Measurements from ENCODE around the gene MYG1. TPM values are rescaled to one million over a fixed set of nuclear protein-coding genes. Genes with fewer than 3 reads are reported as not detected.

The MYG1 gene
- polyA plus RNA-seq, 1 donor (not counting 4 experiments of a cell fraction or from before 2014, with no cell fraction given), result 27.2 TPM

GRCh38 chr12:53258541-53259539 is 40.7 kb upstream of the MYG1 start:
- H2AFZ ChIP-seq (ENCODE audit: control insufficient read depth, low read length), result no peak overlapping the region
- H3K9me1 ChIP-seq (ENCODE audit: control insufficient read depth, extremely low read depth, insufficient read depth, low read length), result no peaks in the 10 kb centered on the region
- DNase-seq (ENCODE audit: low read depth, low spot score), result no peak
- dilution Hi-C loops (cut with MboI; ENCODE audit: extremely low pct_ligation_motif_present, low sequenced_read_pairs), result no loop called here
- H3K9ac ChIP-seq (ENCODE audit: control insufficient read depth, extremely low read depth, insufficient read depth, low read length), result no peak overlapping the region
- no peak overlapping the region for H3K4me2 ChIP-seq (ENCODE audit: control insufficient read depth, extremely low read depth, insufficient read depth, low read depth, low read length)
- peaks cover 2% of the 10 kb centered on the region for H3K4me1 ChIP-seq (ENCODE audit: control insufficient read depth, extremely low read depth, insufficient read depth, low read length)
- TF ChIP-seq EZH2 (IDR thresholded peaks at IDR 0.05; ENCODE audit: low read length), result no peak
- TF ChIP-seq CTCF (optimal IDR thresholded peaks at IDR 0.05 in 1 of 3, IDR thresholded peaks at IDR 0.05 in 1 of 3, conservative IDR thresholded peaks at IDR 0.05 in 1 of 3; ENCODE audit: extremely low read depth in 1 of 3, insufficient read depth in 2 of 3, low read length in 3 of 3), result no peak
- no peaks in the 10 kb centered on the region for H3K27me3 ChIP-seq (ENCODE audit: control insufficient read depth, extremely low read depth, insufficient read depth, low read length)
- no peaks in the 10 kb centered on the region for H4K20me1 ChIP-seq (ENCODE audit: control insufficient read depth, extremely low read depth, insufficient read depth, low read length)
- H3K27ac ChIP-seq (ENCODE audit: control insufficient read depth, insufficient read depth, low read length), result no peak overlapping the region
- peaks cover 3 to 13% of the 10 kb centered on the region in 2 experiments for H3K36me3 ChIP-seq (ENCODE audit: control insufficient read depth in 2 of 2, extremely low read depth in 1 of 2, insufficient read depth in 2 of 2, low read length in 2 of 2)
- no peak for FAIRE-seq
- H3K9me3 ChIP-seq (ENCODE audit: control insufficient read depth, low read depth, low read length), result no peaks in the 10 kb centered on the region
- H3K4me3 ChIP-seq (ENCODE audit: control insufficient read depth in 2 of 3, extremely low read depth in 1 of 3, insufficient read depth in 2 of 3, low read depth in 1 of 3, low read length in 3 of 3), result no peak overlapping the region
- H3K79me2 ChIP-seq (ENCODE audit: control insufficient read depth, insufficient read depth, low read length), result no peaks in the 10 kb centered on the region

- no peaks in the 10 kb centered on the region for H3K79me2 ChIP-seq (ENCODE audit: control insufficient read depth, insufficient read depth, low read length)
- dilution Hi-C loops (cut with MboI; ENCODE audit: extremely low pct_ligation_motif_present, low sequenced_read_pairs), result no loop called here
- peaks cover 2% of the 10 kb centered on the region for H3K4me1 ChIP-seq (ENCODE audit: control insufficient read depth, extremely low read depth, insufficient read depth, low read length)
- H3K36me3 ChIP-seq (ENCODE audit: control insufficient read depth in 2 of 2, extremely low read depth in 1 of 2, insufficient read depth in 2 of 2, low read length in 2 of 2), result peaks cover 0 to 6% of the 10 kb centered on the region in 2 experiments
- no peaks in the 10 kb centered on the region for H3K9me1 ChIP-seq (ENCODE audit: control insufficient read depth, extremely low read depth, insufficient read depth, low read length)
- H3K4me2 ChIP-seq (ENCODE audit: control insufficient read depth, extremely low read depth, insufficient read depth, low read depth, low read length), result no peak overlapping the region
- H4K20me1 ChIP-seq (ENCODE audit: control insufficient read depth, extremely low read depth, insufficient read depth, low read length), result no peaks in the 10 kb centered on the region
- no peaks in the 10 kb centered on the region for H3K9me3 ChIP-seq (ENCODE audit: control insufficient read depth, low read depth, low read length)
- no peak for TF ChIP-seq CTCF (optimal IDR thresholded peaks at IDR 0.05 in 1 of 3, IDR thresholded peaks at IDR 0.05 in 1 of 3, conservative IDR thresholded peaks at IDR 0.05 in 1 of 3; ENCODE audit: extremely low read depth in 1 of 3, insufficient read depth in 2 of 3, low read length in 3 of 3)
- TF ChIP-seq EZH2 (IDR thresholded peaks at IDR 0.05; ENCODE audit: low read length), result no peak
- H3K4me3 ChIP-seq (ENCODE audit: control insufficient read depth in 2 of 3, extremely low read depth in 1 of 3, insufficient read depth in 2 of 3, low read depth in 1 of 3, low read length in 3 of 3), result no peak overlapping the region
- FAIRE-seq (no peak), DNase-seq (ENCODE audit: low read depth, low spot score) (no peak)
- no peaks in the 10 kb centered on the region for H3K27me3 ChIP-seq (ENCODE audit: control insufficient read depth, extremely low read depth, insufficient read depth, low read length)
- no peak overlapping the region for H3K27ac ChIP-seq (ENCODE audit: control insufficient read depth, insufficient read depth, low read length)
- no peak overlapping the region for H2AFZ ChIP-seq (ENCODE audit: control insufficient read depth, low read length)
- H3K9ac ChIP-seq (ENCODE audit: control insufficient read depth, extremely low read depth, insufficient read depth, low read length), result no peak overlapping the region
Observed at GRCh38 chr12:53259891-53260290, 39.6 kb upstream of the MYG1 start.

Data from keratinocyte (primary cell).